Activated B cell treated with CpG ODN at 0.5 μM for 24 hours (primary cell): ENCODE data around the gene ADARB2. TPM values are rescaled to one million over a fixed set of nuclear protein-coding genes. Genes with fewer than 3 reads are reported as not detected.

ENCODE experiments used
- ATAC-seq: fragments of 200-7000 bp; cut with Tn5 transposase; one replicate; pipeline ENCODE4 v1.10.0; 2021; ENCODE audit warnings: low read depth, mild to moderate bottlenecking, moderate library complexity
- CTCF ChIA-PET: fragments of 350-600 bp; sonication (Branson Sonifier 250); formaldehyde crosslinking; loops from one replicate; lab custom pipeline; 2021; ENCODE audit warnings: antibody characterized with exemption; lab: Charles Lee
- POLR2A ChIA-PET: fragments of 350-600 bp; sonication (Branson Sonifier 250); formaldehyde crosslinking; loops from one replicate; lab custom pipeline; 2021; ENCODE audit warnings: antibody characterized with exemption; lab: Charles Lee
- DNase-seq: peaks from one replicate; pipeline ENCODE4 v3.0.0; 2022
- H3K27ac Mint-ChIP-seq: one replicate; pipeline ENCODE4 v1.8.0; 2020; ENCODE audit warnings: mixed read lengths
- H3K27me3 Mint-ChIP-seq: one replicate; pipeline ENCODE4 v1.8.0; 2021; ENCODE audit warnings: mixed read lengths
- H3K36me3 Mint-ChIP-seq: one replicate; pipeline ENCODE4 v1.8.0; 2021; ENCODE audit warnings: low read depth, mixed read lengths
- H3K4me1 Mint-ChIP-seq: one replicate; pipeline ENCODE4 v1.8.0; 2021; ENCODE audit warnings: mixed read lengths
- H3K4me3 Mint-ChIP-seq: one replicate; pipeline ENCODE4 v1.8.0; 2020; ENCODE audit warnings: mild to moderate bottlenecking, mixed read lengths
- H3K9me3 Mint-ChIP-seq: one replicate; pipeline ENCODE4 v1.8.0; 2020; ENCODE audit warnings: mixed read lengths
- intact Hi-C: fragments of 100-400 bp; cut with micrococcal nuclease; formaldehyde crosslinking; loops from one replicate; pipeline ENCODE4 v1.15.1; 2024
- total RNA-seq: library from RNA; stranded (reverse); gene quantifications from 2 replicates; pipeline ENCODE4 v1.2.3, GENCODE V29; 2022
- TF ChIP-seq, protein P1 (sequence below): fragments of 200-600 bp; IDR thresholded peaks from one replicate; pipeline ENCODE4 v1.8.0; 2022; ENCODE audit warnings: antibody characterized with exemption, mild to moderate bottlenecking

ADARB2 gene
- total RNA-seq, 1 donor from 2014 or later: 0.11 TPM

DNA sequence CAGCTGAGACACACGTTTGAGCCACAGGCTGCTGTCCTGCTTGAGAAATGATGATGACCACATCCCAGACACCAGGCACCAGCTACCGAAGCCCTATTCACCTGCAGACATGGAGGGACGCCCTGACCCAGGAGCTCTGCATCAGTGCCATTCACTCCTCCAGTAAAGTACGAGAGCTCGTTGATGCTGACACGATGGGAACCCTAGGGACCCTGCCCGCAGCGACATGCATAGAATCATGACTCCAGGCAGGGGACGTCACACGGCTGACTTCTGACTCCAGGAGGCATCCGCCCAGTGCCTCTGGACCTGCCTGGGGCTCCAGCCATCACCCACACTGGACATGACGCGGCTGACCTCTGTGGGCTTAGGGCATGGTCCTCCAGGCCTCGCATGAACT is 129.9 kb downstream of the ADARB2 start:
- TF ChIP-seq, protein P1, sequence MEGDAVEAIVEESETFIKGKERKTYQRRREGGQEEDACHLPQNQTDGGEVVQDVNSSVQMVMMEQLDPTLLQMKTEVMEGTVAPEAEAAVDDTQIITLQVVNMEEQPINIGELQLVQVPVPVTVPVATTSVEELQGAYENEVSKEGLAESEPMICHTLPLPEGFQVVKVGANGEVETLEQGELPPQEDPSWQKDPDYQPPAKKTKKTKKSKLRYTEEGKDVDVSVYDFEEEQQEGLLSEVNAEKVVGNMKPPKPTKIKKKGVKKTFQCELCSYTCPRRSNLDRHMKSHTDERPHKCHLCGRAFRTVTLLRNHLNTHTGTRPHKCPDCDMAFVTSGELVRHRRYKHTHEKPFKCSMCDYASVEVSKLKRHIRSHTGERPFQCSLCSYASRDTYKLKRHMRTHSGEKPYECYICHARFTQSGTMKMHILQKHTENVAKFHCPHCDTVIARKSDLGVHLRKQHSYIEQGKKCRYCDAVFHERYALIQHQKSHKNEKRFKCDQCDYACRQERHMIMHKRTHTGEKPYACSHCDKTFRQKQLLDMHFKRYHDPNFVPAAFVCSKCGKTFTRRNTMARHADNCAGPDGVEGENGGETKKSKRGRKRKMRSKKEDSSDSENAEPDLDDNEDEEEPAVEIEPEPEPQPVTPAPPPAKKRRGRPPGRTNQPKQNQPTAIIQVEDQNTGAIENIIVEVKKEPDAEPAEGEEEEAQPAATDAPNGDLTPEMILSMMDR: no peak
- H3K36me3 Mint-ChIP-seq: no peaks in the 10 kb centered on the region

DNA sequence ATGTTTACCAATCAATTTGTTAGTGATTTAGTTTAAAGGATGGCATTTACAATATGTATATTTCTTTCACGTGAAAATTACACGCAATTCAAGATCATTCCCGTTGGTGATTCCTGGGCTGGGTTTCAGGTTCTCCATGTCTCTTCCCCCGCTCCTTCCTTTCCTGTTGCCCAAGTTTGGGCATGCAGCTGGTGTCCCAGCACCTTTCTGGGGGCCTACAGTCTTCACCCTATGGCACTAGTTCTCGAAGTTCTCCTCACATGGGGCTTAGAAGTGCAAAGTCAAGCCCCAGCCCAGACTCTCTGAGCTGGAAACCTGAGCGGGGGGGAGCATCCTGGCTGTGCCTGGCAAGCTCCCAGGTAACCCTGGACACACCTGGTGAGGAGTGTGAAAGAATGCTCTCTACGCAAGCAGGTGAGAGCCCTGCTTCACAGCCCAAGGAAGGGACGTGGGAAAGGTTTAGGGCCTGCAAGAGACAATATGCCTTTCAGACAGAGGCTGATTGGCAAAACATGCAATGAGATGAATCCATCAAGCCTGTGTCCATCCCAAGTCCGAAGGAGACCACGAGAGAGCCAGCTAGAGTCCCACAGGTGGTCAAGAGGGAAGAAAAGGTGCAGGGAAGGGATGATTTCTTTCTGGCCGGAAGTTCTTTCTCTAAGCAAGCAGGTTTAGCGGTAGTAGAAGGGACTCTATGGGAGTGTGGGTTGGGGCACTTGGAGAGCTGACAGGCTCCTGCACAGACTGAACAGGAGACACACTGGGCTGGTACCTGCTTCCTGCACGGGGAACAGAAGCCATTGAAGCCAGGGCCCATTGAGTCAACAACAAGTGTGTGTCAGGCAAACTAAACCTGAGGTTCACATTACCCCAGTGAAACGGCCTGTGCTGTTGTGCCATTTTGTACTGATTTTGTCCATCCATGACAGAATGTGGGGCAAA is 131.1 kb downstream of the ADARB2 start:
- H3K4me1 Mint-ChIP-seq: peaks cover 16% of the 10 kb centered on the region
- TF ChIP-seq, protein P1: no peak
- CTCF ChIA-PET: no interaction called here
- H3K36me3 Mint-ChIP-seq: no peaks in the 10 kb centered on the region
- ATAC-seq: no peak
- no peak for DNase-seq
- H3K27ac Mint-ChIP-seq: no peak overlapping the region
- H3K9me3 Mint-ChIP-seq: no peaks in the 10 kb centered on the region
- intact Hi-C loops: no loop called here
- POLR2A ChIA-PET: no interaction called here
- no peak overlapping the region for H3K4me3 Mint-ChIP-seq
- H3K27me3 Mint-ChIP-seq: peaks cover 33% of the 10 kb centered on the region

More for the DNA sequence above, 129.9 kb downstream of the ADARB2 start:
- peaks cover 16% of the 10 kb centered on the region for H3K4me1 Mint-ChIP-seq
- DNase-seq: no peak
- no peak for ATAC-seq
- H3K9me3 Mint-ChIP-seq: no peaks in the 10 kb centered on the region
- CTCF ChIA-PET: no interaction called here
- no peak overlapping the region for H3K4me3 Mint-ChIP-seq
- intact Hi-C loops: no loop called here
- peaks cover 39% of the 10 kb centered on the region for H3K27me3 Mint-ChIP-seq
- no peak overlapping the region for H3K27ac Mint-ChIP-seq
- POLR2A ChIA-PET: no interaction called here

DNA sequence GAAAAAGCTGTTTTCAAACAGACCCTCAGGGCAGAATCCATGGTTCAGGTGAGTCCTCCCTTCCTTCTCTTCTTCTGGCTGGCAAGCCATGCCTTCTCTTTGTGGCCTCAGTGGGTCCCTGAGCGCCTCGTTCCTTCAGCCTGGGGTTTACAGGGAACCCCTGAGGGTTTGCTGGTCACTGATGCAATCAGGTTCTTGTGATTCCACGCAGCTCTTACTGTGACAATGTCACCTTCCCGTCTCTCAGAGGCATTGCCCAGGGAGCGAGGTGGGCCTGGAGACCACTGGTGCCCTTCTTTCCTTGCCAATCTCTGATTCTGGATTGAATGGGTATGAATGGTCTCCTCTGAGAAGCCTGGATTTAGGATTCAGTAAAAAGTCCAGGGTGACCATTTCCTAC is 132.2 kb downstream of the ADARB2 start:
- TF ChIP-seq, protein P1: no peak
- CTCF ChIA-PET: no interaction called here
- DNase-seq (no peak), ATAC-seq (no peak)
- no peak overlapping the region for H3K27ac Mint-ChIP-seq
- H3K27me3 Mint-ChIP-seq: peaks cover 27% of the 10 kb centered on the region
- H3K4me1 Mint-ChIP-seq: peaks cover 16% of the 10 kb centered on the region
- no peaks in the 10 kb centered on the region for H3K9me3 Mint-ChIP-seq
- no peak overlapping the region for H3K4me3 Mint-ChIP-seq
- POLR2A ChIA-PET: no interaction called here
- intact Hi-C loops: no loop called here
- H3K36me3 Mint-ChIP-seq: no peaks in the 10 kb centered on the region

DNA sequence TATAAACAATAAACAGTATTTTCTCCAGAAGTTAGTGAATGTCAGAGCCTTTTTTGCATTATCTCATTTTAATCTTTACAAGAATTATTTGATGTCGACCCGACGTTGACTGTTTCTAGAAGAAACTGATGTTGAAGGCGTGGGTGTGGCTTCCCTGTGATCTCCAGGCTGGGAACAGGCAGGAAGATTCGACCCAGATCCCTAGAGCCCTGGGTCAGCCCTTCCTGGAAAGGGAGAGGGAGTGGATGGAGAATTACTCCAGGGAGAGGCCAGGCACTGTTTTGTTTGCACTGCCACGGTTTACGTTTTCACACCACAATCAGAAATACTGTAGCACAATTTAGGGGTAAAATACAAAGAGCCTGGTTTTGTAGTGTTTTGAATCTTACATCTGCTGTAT is 133.1 kb downstream of the ADARB2 start:
- Mint-ChIP-seq H3K4me1 (peaks cover 13% of the 10 kb centered on the region), H3K4me3 (no peak overlapping the region), H3K27me3 (peaks cover 24% of the 10 kb centered on the region), H3K9me3 (no peaks in the 10 kb centered on the region), H3K27ac (no peak overlapping the region), H3K36me3 (no peaks in the 10 kb centered on the region)
- no peak for ATAC-seq
- no peak for DNase-seq
- TF ChIP-seq, protein P1: no peak
- ChIA-PET POLR2A (no interaction called here), CTCF (no interaction called here)
- intact Hi-C loops: no loop called here

DNA sequence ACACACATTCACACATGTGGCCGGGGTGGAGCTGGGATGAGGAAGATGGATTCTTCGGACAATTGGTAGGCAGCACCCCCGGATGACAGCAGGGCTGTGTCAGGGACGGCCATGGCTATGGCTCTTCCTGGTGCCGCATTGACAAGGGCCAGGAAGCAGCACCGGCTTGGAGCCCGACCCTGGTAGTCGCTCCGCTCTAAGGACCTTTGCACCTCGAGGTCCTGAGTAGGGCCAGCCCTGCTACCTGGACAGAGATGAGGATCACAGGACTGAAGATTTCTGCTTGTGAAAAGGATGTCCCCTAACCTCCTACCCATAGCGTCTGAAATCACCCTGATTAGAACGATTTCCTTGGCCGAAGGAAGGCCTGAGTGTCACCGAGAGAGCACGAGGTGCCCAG is 134.1 kb downstream of the ADARB2 start:
- no peak for DNase-seq
- TF ChIP-seq, protein P1: no peak
- H3K4me1 Mint-ChIP-seq: peaks cover 4% of the 10 kb centered on the region
- ChIA-PET CTCF (no interaction called here), POLR2A (no interaction called here)
- H3K4me3 Mint-ChIP-seq: no peak overlapping the region
- no peak overlapping the region for H3K27ac Mint-ChIP-seq
- intact Hi-C loops: no loop called here
- no peaks in the 10 kb centered on the region for H3K9me3 Mint-ChIP-seq
- no peaks in the 10 kb centered on the region for H3K36me3 Mint-ChIP-seq
- peaks cover 14% of the 10 kb centered on the region for H3K27me3 Mint-ChIP-seq
- ATAC-seq: no peak
